PC-9 (cell line): ENCODE results near the gene KATNBL1.

Experiments
- CTCF ChIP-seq: fragments of 200-600 bp; sonication (generic); conservative IDR thresholded peaks from 2 replicates; pipeline ENCODE4 v1.6.1; 2017; ENCODE audit warnings: mixed run types, antibody characterized with exemption, mild to moderate bottlenecking, moderate library complexity
- EZH2 ChIP-seq: fragments of 200-600 bp; sonication (generic); IDR thresholded peaks from 2 replicates; pipeline ENCODE4 v1.8.0; 2017; ENCODE audit warnings: antibody characterized with exemption, low read depth

- TF ChIP-seq CTCF = no peak
- TF ChIP-seq EZH2 = no peak
Observed at GRCh38 chr15:34155859-34156258, 54.0 kb downstream of the KATNBL1 start.
